GM06990 (cell line): ENCODE data around the gene LRRC15.

ENCODE experiments used
- DNase-seq: peaks from one replicate; pipeline ENCODE4 v3.0.0-alpha.2; 2011; ENCODE audit not compliant: insufficient read length; ENCODE audit errors: extremely low read depth
- H3K27me3 ChIP-seq: replicated peaks from 2 replicates; pipeline ENCODE4 v1.6.0; 2011; ENCODE audit warnings: low read length; ENCODE audit not compliant: control insufficient read depth, insufficient read depth
- H3K36me3 ChIP-seq: 2 replicates; pipeline ENCODE4 v1.5.1; 2011; ENCODE audit warnings: low read length; ENCODE audit not compliant: control insufficient read depth, insufficient read depth
- H3K4me3 ChIP-seq: replicated peaks from 2 replicates; pipeline ENCODE4 v1.5.1; 2011; ENCODE audit warnings: low read depth, mild to moderate bottlenecking, control low read depth, low read length
- TF ChIP-seq, protein P1 (sequence below): IDR thresholded peaks from 2 replicates; pipeline ENCODE4 v1.5.1; 2011; ENCODE audit warnings: low read length, control low read depth, mild to moderate bottlenecking, inconsistent platforms; ENCODE audit not compliant: insufficient read depth, poor library complexity, severe bottlenecking

LRRC15 gene

GRCh38 chr3:194328053-194328657 is 41.4 kb downstream of the LRRC15 start:
- no peaks in the 10 kb centered on the region for H3K36me3 ChIP-seq
- no peak overlapping the region for H3K4me3 ChIP-seq
- TF ChIP-seq, protein P1, sequence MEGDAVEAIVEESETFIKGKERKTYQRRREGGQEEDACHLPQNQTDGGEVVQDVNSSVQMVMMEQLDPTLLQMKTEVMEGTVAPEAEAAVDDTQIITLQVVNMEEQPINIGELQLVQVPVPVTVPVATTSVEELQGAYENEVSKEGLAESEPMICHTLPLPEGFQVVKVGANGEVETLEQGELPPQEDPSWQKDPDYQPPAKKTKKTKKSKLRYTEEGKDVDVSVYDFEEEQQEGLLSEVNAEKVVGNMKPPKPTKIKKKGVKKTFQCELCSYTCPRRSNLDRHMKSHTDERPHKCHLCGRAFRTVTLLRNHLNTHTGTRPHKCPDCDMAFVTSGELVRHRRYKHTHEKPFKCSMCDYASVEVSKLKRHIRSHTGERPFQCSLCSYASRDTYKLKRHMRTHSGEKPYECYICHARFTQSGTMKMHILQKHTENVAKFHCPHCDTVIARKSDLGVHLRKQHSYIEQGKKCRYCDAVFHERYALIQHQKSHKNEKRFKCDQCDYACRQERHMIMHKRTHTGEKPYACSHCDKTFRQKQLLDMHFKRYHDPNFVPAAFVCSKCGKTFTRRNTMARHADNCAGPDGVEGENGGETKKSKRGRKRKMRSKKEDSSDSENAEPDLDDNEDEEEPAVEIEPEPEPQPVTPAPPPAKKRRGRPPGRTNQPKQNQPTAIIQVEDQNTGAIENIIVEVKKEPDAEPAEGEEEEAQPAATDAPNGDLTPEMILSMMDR: no peak
- peak; percentile 40 for DNase-seq
- no peaks in the 10 kb centered on the region; the same call in 1 of the 2 replicates for H3K27me3 ChIP-seq

DNA sequence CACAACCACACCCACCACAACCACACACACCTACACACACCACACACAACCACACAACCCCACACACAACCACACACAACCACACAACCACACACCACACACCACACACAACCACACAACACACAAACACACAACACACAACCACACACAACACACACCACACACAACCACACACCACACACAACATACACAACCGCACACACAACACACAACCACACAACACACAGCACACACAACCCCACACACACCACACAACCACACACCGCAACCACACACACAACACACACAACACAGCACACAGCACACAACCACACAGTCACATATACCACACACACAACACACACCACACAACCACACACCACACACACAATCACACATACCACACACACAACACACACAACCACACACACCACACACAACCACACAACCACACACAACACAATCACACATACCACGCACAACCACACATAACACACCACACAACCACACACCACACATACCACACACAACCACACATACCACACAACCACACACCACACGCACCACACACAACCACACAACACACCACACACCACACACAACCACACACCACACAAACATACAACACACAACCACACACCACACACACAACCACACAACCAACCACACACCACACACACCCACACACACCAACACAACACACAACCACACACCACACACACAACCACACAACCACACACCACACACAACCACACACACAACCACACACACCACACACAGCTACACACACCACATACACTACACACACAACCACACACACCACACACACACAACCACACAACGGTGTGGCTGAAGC is 42.1 kb downstream of the LRRC15 start:
- TF ChIP-seq, protein P1: no peak
- no peak for DNase-seq
- H3K4me3 ChIP-seq: no peak overlapping the region

GRCh38 chr3:194326968-194327217 is 42.6 kb downstream of the LRRC15 start:
- TF ChIP-seq, protein P1: no peak
- no peaks in the 10 kb centered on the region for H3K36me3 ChIP-seq
- H3K4me3 ChIP-seq: no peak overlapping the region
- DNase-seq: no peak
- H3K27me3 ChIP-seq: no peaks in the 10 kb centered on the region

More for the DNA sequence above, 42.1 kb downstream of the LRRC15 start:
- no peaks in the 10 kb centered on the region for H3K36me3 ChIP-seq
- no peaks in the 10 kb centered on the region for H3K27me3 ChIP-seq

- TF ChIP-seq, protein P1: no peak
- Histone ChIP-seq H3K4me3 (no peak overlapping the region), H3K27me3 (no peaks in the 10 kb centered on the region), H3K36me3 (no peaks in the 10 kb centered on the region)
- no peak for DNase-seq
Measured at GRCh38 chr3:194326192-194326967, 43.2 kb downstream of the LRRC15 start.

DNA sequence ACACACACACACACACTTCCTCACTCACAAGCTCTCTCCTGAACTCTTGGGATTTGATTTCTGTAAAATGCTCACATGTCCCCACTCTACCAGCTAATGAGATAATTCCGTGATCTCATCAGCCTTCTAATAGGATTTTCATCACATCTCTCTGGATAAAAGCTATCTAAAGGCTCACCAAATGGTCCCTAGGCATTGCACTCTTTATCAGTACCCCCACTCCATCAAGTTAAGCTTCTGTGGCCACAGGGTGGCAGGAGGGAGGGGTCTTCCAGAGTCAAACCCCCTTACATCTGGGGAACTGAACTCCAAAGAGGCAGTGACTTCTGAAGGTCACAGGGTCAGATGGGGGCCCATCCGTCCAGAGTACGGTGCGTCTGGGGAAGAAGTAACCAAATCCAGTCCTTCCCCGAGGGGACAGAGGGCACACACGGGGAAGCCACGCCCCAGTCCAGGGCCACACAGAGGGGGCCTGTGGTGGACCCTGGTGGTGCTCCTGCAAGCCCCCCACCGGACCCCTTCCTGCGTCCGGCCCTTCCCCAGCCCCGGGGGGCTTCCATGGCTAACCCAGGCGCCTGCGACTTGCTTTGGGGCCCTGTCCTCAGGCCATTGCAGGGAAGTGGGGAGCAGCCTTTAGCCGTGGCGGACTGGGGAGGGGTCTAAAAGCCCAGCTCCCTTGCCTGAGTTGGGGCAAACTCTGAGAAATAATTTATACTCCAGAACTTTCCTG is 44.0 kb downstream of the LRRC15 start:
- TF ChIP-seq, protein P1: no peak
- Histone ChIP-seq H3K4me3 (no peak overlapping the region), H3K36me3 (no peaks in the 10 kb centered on the region), H3K27me3 (no peaks in the 10 kb centered on the region)
- DNase-seq: no peak
